GM12892 (cell line): ENCODE data around the gene NSL1.

ENCODE experiments used
- POLR2A ChIP-seq: IDR thresholded peaks from 2 replicates; pipeline ENCODE4 v1.6.1; 2011; ENCODE audit warnings: low read depth, low read length, control low read depth
- POLR2AphosphoS5 ChIP-seq: IDR thresholded peaks from 2 replicates; pipeline ENCODE4 v1.6.1; 2011; ENCODE audit warnings: low read depth, low read length, control low read depth

GRCh38 chr1:212699104-212699624 is 92.4 kb downstream of the NSL1 start:
- TF ChIP-seq POLR2A (no peak), POLR2AphosphoS5 (no peak)
